K562 (cell line): ENCODE data around the gene GLI1. TPM values are rescaled to one million over a fixed set of nuclear protein-coding genes. Genes with fewer than 3 reads are reported as not detected.

Experiments used
- BCLAF1 ChIP-seq, 2 experiments: fragments of 450-650 bp in 1 of 2; IDR thresholded peaks; 2 replicates each; pipeline ENCODE4 v1.6.1; 2011 to 2017; ENCODE audit warnings: low read depth in 2 of 2, antibody characterized with exemption in 1 of 2, borderline replicate concordance in 1 of 2, low read length in 1 of 2, mild to moderate bottlenecking in 1 of 2, mixed read lengths in 1 of 2; ENCODE audit not compliant: control insufficient read depth in 1 of 2
- CHD4 ChIP-seq: fragments of 200-600 bp; sonication (generic); IDR thresholded peaks from 3 replicates; pipeline ENCODE4 v1.6.1; 2012; ENCODE audit warnings: low read depth, mild to moderate bottlenecking, mixed read lengths, low read length, inconsistent platforms; ENCODE audit not compliant: insufficient read depth, insufficient replicate concordance, poor library complexity, severe bottlenecking
- DNMT1 ChIP-seq: fragments of 450-650 bp; IDR thresholded peaks from 2 replicates; pipeline ENCODE4 v1.6.1; 2016; ENCODE audit warnings: antibody characterized with exemption, mild to moderate bottlenecking
- NR2F6 ChIP-seq: fragments of 450-650 bp; formaldehyde crosslinking; IDR thresholded peaks from 2 replicates; pipeline ENCODE4 v1.4.0; 2020; ENCODE audit warnings: mild to moderate bottlenecking
- PRDM10 ChIP-seq: fragments of 450-650 bp; IDR thresholded peaks from 2 replicates; pipeline ENCODE4 v1.6.1; 2018; ENCODE audit not compliant: partially characterized antibody
- SMAD4 ChIP-seq: fragments of 250-450 bp; sonication (Bioruptor Pico); conservative IDR thresholded peaks from 2 replicates; pipeline ENCODE4 v1.8.0; 2021; ENCODE audit warnings: inconsistent platforms, mild to moderate bottlenecking, moderate library complexity
- SPI1 ChIP-seq: IDR thresholded peaks from 2 replicates; pipeline ENCODE4 v1.6.1; 2011; ENCODE audit warnings: low read depth, low read length, control low read depth, borderline replicate concordance
- TBL1XR1 ChIP-seq, 2 experiments: IDR thresholded peaks; 2 replicates each; pipeline ENCODE4 v1.6.1; 2012; ENCODE audit warnings: improper control_type of control experiment in 2 of 2, low read length in 2 of 2, mild to moderate bottlenecking in 1 of 2
- WHSC1 ChIP-seq: IDR thresholded peaks from one replicate; pipeline ENCODE4 v1.6.1; 2012; ENCODE audit warnings: low read length, control low read depth, inconsistent platforms
- XRCC4 ChIP-seq: IDR thresholded peaks from one replicate; pipeline ENCODE4 v1.6.1; 2011; ENCODE audit not compliant: insufficient read depth, insufficient read length; ENCODE audit errors: extremely low read depth
- ZHX1 ChIP-seq: fragments of 150-350 bp; conservative IDR thresholded peaks from 2 replicates; pipeline ENCODE4 v1.6.1; 2014; ENCODE audit warnings: low read length
- ZNF124 ChIP-seq: sonication (generic); formaldehyde crosslinking; IDR thresholded peaks from 2 replicates; pipeline ENCODE4 v1.8.1; 2022; ENCODE audit warnings: missing genetic modification reagents
- ZNF512 ChIP-seq: IDR thresholded peaks from 2 replicates; pipeline ENCODE4 v1.6.1; 2016; ENCODE audit warnings: missing genetic modification characterization, missing compliant biosample characterization
- ZNF780A ChIP-seq: fragments of 250-450 bp; sonication (Bioruptor Pico); IDR thresholded peaks from 2 replicates; pipeline ENCODE4 v1.5.0; 2021; ENCODE audit warnings: mild to moderate bottlenecking
- polyA plus RNA-seq, 8 experiments: library from polyadenylated mRNA; depleted of rRNA in 4 of 8; stranded (reverse) in 5 of 8; unstranded in 3 of 8; fragments of >200 nt; fragmentation: Nextera tagmentation in 2 of 8; fragmentation: Illumina TruSeq in 1 of 8; extraction: Ambion mirVana in 2 of 8; extraction: Trizol in 1 of 8; gene quantifications; 2 replicates each; pipeline versions ENCODE4 v1.2.1 to v1.2.3, GENCODE V29; 2011 to 2014; ENCODE audit warnings: inconsistent platforms in 1 of 8, missing spikeins in 1 of 8
- total RNA-seq, 7 experiments: library from RNA; depleted of rRNA in 6 of 7; stranded (reverse); fragments of >200 nt in 6 of 7; fragmentation: Illumina TruSeq in 2 of 7; extraction: Trizol in 2 of 7; gene quantifications; 2 replicates each; pipeline versions ENCODE4 v1.2.1 to v1.2.3, GENCODE V29; 2011 to 2021; ENCODE audit warnings: low replicate concordance in 1 of 7

Gene GLI1
- total and polyA plus RNA-seq, 9 of the 15 experiments (the other 6 are each of a cell fraction or from before 2014, with no cell fraction given): 0.24 to 3.7 (median 0.61) TPM

GRCh38 chr12:57456737-57457490 lies 2.7 kb upstream of the GLI1 start (continued):
- TF ChIP-seq PRDM10 (no peak), ZNF124 (no peak), WHSC1 (no peak), SPI1 (no peak), BCLAF1 (IDR thresholded peaks at IDR 0.05; ENCODE audit: borderline replicate concordance in 1 of 2, control insufficient read depth in 1 of 2, low read depth in 2 of 2, low read length in 1 of 2) (no peak), XRCC4 (no peak), ZNF512 (no peak), NR2F6 (CRISPR knock-in tag) (no peak), TBL1XR1 (IDR thresholded peaks at IDR 0.05; ENCODE audit: low read length in 2 of 2) (no peak), SMAD4 (CRISPR knock-in tag) (no peak), ZHX1 (no peak), ZNF780A (CRISPR knock-in tag) (no peak), DNMT1 (no peak), CHD4 (no peak)
